GM21515 (cell line): ENCODE data around the gene HTR3B.

Experiments
- ATAC-seq: cut with Tn5 transposase; IDR thresholded peaks from one replicate; pipeline ENCODE4 v1.9.1; 2021; ENCODE audit not compliant: unreplicated experiment

The HTR3B gene

DNA sequence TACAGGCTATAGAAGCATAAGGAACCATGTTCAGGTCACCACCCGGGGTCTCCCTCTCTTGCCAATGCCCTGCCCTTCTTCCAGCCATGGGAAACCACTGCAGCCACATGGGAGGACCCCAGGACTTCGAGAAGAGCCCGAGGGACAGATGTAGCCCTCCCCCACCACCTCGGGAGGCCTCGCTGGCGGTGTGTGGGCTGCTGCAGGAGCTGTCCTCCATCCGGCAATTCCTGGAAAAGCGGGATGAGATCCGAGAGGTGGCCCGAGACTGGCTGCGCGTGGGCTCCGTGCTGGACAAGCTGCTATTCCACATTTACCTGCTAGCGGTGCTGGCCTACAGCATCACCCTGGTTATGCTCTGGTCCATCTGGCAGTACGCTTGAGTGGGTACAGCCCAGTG is 84.8 kb downstream of the HTR3B start:
- no peak for ATAC-seq

DNA sequence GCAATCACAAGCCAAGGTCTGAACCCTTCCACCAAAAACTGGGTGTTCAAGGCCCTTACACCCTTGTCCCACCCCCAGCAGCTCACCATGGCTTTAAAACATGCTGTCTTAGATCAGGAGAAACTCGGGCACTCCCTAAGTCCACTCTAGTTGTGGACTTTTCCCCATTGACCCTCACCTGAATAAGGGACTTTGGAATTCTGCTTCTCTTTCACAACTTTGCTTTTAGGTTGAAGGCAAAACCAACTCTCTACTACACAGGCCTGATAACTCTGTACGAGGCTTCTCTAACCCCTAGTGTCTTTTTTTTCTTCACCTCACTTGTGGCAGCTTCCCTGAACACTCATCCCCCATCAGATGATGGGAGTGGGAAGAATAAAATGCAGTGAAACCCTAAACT is 85.3 kb downstream of the HTR3B start:
- ATAC-seq = no peak

DNA sequence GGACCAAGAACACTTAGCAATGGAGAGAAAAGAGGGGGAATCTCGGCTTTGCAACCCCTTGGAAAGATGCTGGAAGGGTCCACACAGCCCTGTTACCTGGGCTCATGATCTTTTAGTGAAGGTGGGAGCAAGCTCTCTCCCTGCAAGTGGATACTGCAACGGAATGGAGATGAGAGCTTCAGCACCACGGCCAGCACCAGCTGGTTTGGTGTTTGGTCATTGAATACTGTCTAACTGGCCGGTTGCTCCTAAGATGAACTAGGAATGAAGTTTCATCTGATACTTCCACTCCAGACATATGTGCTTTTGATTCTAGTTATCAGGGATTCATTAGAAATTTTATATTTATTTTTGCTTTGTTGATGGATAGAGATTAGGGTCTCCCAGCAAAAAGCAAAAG is 86.6 kb downstream of the HTR3B start:
- no peak for ATAC-seq

DNA sequence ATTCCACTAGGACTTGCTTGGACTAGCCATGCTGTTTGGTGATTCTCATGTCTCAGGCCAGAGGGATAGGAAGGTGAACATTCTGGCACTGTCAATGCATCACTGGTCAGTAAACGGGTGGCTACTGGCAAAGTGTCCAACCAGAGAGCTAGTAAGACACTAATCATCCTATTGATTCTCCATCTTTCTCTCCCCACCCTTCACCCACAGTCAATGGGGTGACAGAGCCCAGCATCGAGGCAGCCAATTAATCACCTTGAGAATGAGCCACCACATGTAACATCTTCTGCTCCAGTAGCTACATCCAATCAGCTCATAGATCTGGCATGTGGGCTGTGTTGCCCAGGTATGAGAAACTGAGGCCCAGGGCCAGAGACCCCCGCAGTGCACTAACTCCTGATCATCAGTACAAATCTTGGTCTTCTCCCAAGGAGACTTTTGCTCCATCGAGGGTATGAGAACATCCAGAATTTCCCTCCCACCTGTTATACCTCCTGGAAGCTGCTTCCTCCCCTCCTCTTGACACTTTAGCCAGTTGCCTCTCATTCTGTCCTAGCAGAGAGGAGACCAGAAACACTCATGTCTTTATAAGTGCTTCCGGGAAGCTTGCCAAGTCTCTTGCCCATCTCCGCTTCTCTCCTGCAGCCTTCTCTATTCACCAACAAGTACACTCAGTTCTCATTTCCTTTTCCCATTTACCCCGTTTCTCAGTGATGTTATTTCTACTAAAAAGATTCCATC is 87.3 kb downstream of the HTR3B start:
- ATAC-seq = no peak

DNA sequence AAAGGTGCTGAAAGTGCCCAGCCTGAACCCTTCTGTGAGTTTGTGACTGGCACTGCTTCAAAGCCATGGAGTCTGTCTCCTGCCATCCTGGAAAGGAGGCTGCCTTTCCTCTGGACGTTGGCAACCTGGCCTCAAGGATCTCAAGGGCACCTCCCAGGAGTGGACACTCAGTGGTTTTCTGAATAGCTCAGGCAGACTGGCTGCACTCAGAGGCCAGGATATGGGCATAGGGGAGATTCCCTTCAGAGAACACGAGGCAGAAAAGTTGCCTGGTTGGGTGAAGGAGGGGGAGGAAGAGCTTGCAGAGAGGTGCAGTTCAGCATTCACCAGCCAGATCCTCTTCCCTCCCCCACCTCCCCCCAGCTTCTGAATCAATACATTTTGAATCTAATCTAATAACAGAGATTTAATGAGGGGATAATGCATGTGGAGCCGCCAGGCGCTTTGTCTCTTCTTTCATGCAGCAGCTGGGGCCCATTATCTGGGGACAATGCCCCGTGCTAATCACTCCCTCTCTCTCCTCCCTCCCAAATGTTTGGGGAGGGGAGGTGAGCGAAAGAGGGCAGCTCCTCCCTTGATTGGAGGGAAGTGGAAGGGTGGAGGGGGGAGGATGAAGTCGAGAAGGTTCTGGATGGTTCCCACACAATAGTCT is 88.0 kb downstream of the HTR3B start:
- ATAC-seq = no peak

DNA sequence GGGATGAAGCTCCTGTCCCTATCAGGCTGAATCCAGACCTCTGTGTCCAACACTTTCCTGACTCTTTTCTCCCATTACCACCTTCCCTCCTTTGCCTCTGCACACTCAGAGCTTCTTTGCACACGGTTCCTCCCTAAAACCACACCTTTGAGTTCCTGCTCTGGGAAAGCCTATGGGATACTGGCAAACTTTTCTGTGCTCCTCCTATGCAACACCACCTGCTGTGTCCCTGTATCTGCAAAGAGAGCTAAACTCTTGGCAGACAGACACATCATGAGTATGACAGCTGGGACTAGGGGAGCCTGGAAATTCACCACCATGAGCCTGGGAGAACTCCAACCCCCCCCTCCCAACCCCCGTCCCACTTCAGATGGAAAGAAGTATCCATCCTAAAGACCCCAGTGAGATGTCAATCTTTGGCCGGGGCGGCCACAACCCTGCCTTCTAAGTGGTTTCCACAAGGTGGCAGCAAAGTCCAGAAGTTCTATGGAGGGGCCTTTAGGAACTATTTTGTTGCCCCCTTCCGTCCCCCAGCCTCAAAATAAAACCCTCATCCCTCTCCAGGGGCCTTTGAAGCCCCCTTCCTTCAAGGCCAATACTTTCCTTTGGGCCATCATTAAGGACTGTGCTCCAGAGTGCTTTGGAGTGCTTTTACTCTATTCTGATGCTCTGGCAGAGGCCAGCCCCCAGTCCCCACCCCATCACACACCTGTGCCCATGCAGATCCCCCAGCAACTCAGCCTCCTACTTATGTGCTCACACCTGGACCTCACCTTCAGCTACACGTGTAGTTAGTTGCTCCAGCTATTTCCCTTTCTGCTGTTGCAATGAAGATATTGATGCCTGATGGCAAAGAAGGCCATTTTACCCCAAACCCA is 89.7 kb downstream of the HTR3B start:
- ATAC-seq = no peak
